Lower leg skin (tissue), 3 donors: ENCODE data around the gene TWSG1.

Experiments used
- POLR2A ChIP-seq, 2 donors: fragments of 450-650 bp; IDR thresholded peaks; one replicate each; pipeline ENCODE4 v1.6.1; 2016 to 2017; ENCODE audit warnings: antibody characterized with exemption in 2 of 2, mild to moderate bottlenecking in 1 of 2, moderate library complexity in 1 of 2
- TF ChIP-seq, protein P1 (sequence below), 3 donors: fragments of 450-650 bp; IDR thresholded peaks; one replicate each; pipeline ENCODE4 v1.5.1; 2016; ENCODE audit warnings: antibody characterized with exemption in 3 of 3, mild to moderate bottlenecking in 3 of 3, moderate library complexity in 2 of 3

DNA sequence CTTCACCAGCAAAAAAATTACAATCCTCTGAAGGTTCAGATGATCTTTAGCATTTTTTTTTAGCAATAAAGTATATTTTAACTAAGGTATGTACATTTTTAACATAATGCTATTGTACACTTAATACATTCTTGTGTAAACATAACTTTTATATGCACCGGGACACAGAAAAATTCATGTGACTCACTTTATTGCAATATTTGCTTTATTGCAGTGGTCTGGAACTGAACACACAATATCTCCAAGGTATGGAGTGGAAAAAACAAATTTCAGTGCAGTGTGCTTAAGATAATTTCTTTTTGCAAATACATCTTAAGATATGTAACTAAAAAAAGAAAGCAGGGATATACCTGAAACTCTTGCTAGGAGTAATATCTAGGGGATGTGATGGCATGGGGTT lies 5.1 kb upstream of the TWSG1 start:
- TF ChIP-seq POLR2A (IDR thresholded peaks at IDR 0.05) = no peak
- TF ChIP-seq, protein P1, sequence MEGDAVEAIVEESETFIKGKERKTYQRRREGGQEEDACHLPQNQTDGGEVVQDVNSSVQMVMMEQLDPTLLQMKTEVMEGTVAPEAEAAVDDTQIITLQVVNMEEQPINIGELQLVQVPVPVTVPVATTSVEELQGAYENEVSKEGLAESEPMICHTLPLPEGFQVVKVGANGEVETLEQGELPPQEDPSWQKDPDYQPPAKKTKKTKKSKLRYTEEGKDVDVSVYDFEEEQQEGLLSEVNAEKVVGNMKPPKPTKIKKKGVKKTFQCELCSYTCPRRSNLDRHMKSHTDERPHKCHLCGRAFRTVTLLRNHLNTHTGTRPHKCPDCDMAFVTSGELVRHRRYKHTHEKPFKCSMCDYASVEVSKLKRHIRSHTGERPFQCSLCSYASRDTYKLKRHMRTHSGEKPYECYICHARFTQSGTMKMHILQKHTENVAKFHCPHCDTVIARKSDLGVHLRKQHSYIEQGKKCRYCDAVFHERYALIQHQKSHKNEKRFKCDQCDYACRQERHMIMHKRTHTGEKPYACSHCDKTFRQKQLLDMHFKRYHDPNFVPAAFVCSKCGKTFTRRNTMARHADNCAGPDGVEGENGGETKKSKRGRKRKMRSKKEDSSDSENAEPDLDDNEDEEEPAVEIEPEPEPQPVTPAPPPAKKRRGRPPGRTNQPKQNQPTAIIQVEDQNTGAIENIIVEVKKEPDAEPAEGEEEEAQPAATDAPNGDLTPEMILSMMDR (IDR thresholded peaks at IDR 0.05) = no peak
